Neuronal stem cell (in vitro differentiated cells): Measurements from ENCODE around the gene KRT6A.
"Not testable (repeated sequence)": the region's sequence is repeated elsewhere in the genome, so short reads cannot be mapped to it uniquely, and the experiment has no call there.

Source experiments
- DNase-seq: peaks from one replicate; pipeline ENCODE4 v3.0.0-alpha.2; 2013; ENCODE audit warnings: low spot score
- H2AFZ ChIP-seq: one replicate; pipeline ENCODE4 v1.6.1; 2013; ENCODE audit warnings: mild to moderate bottlenecking, low read length, inconsistent platforms
- H2AK5ac ChIP-seq: 2 replicates; pipeline ENCODE4 v1.6.1; 2013; ENCODE audit warnings: low read depth, mild to moderate bottlenecking, inconsistent platforms, low read length, moderate library complexity, mixed read lengths
- H2BK120ac ChIP-seq: 2 replicates; pipeline ENCODE4 v1.6.1; 2013; ENCODE audit warnings: low read depth, mild to moderate bottlenecking, inconsistent platforms, low read length, moderate library complexity, mixed read lengths
- H2BK12ac ChIP-seq: one replicate; pipeline ENCODE4 v1.6.1; 2013; ENCODE audit warnings: low read length, inconsistent platforms
- H2BK15ac ChIP-seq: 2 replicates; pipeline ENCODE4 v1.6.1; 2013; ENCODE audit warnings: mild to moderate bottlenecking, low read length, inconsistent platforms, mixed read lengths
- H2BK5ac ChIP-seq: one replicate; pipeline ENCODE4 v1.6.1; 2013; ENCODE audit warnings: inconsistent platforms, mild to moderate bottlenecking, low read length, moderate library complexity
- H3K14ac ChIP-seq: one replicate; pipeline ENCODE4 v1.6.1; 2013; ENCODE audit warnings: low read length, inconsistent platforms
- H3K18ac ChIP-seq: 2 replicates; pipeline ENCODE4 v1.6.1; 2013; ENCODE audit warnings: low read length, inconsistent platforms
- H3K23ac ChIP-seq: 2 replicates; pipeline ENCODE4 v1.6.1; 2013; ENCODE audit warnings: low read depth, mild to moderate bottlenecking, mixed read lengths, low read length, inconsistent platforms; ENCODE audit not compliant: poor library complexity
- H3K27ac ChIP-seq: replicated peaks from 3 replicates; pipeline ENCODE4 v1.5.1; 2013; ENCODE audit warnings: low read length, inconsistent platforms
- H3K27me3 ChIP-seq, 3 experiments: 2 replicates each; pipeline ENCODE4 v1.6.1; 2013; ENCODE audit warnings: low read length in 3 of 3, mild to moderate bottlenecking in 2 of 3, inconsistent platforms in 1 of 3, low read depth in 1 of 3, mixed read lengths in 1 of 3, moderate library complexity in 1 of 3; ENCODE audit not compliant: control insufficient read depth in 3 of 3, insufficient read depth in 3 of 3
- H3K36me3 ChIP-seq, 2 donors: replicated peaks in 1 of 2; 2 replicates each; pipeline ENCODE4 v1.6.1; 2013; ENCODE audit warnings: low read length in 2 of 2; ENCODE audit not compliant: control insufficient read depth in 2 of 2, insufficient read depth in 2 of 2
- H3K4ac ChIP-seq: 2 replicates; pipeline ENCODE4 v1.6.1; 2013; ENCODE audit warnings: inconsistent platforms, mild to moderate bottlenecking, low read length, moderate library complexity
- H3K4me1 ChIP-seq, 2 donors: 1 replicate in 1 of 2; 2 replicates in 1 of 2; pipeline ENCODE4 v1.6.1; 2013; ENCODE audit warnings: low read length in 2 of 2, low read depth in 1 of 2; ENCODE audit not compliant: control insufficient read depth in 2 of 2, insufficient read depth in 1 of 2
- H3K4me2 ChIP-seq: one replicate; pipeline ENCODE4 v1.6.1; 2013; ENCODE audit warnings: mild to moderate bottlenecking, low read length, inconsistent platforms; ENCODE audit not compliant: insufficient read depth, poor library complexity, severe bottlenecking
- H3K4me3 ChIP-seq, 2 donors: 2 replicates each; pipeline ENCODE4 v1.5.1; 2013; ENCODE audit warnings: low read length in 2 of 2, mild to moderate bottlenecking in 2 of 2, inconsistent platforms in 1 of 2, moderate library complexity in 1 of 2
- H3K79me1 ChIP-seq: one replicate; pipeline ENCODE4 v1.6.1; 2013; ENCODE audit warnings: low read depth, mild to moderate bottlenecking, inconsistent platforms, low read length, moderate library complexity
- H3K9ac ChIP-seq: one replicate; pipeline ENCODE4 v1.6.1; 2013; ENCODE audit warnings: mild to moderate bottlenecking, low read depth, low read length, inconsistent platforms; ENCODE audit not compliant: poor library complexity
- H3K9me3 ChIP-seq, 2 donors: replicated peaks in 1 of 2; 2 replicates each; pipeline versions ENCODE3 to v1.6.1; 2013; ENCODE audit warnings: low read length in 2 of 2, mild to moderate bottlenecking in 2 of 2, inconsistent platforms in 1 of 2, low read depth in 1 of 2, mixed read lengths in 1 of 2, moderate library complexity in 1 of 2; ENCODE audit not compliant: control insufficient read depth in 2 of 2, insufficient read depth in 1 of 2
- H4K8ac ChIP-seq: one replicate; pipeline ENCODE4 v1.6.1; 2013; ENCODE audit warnings: low read depth, mild to moderate bottlenecking, inconsistent platforms, low read length, moderate library complexity
- H4K91ac ChIP-seq: one replicate; pipeline ENCODE4 v1.6.1; 2013; ENCODE audit warnings: low read length, low read depth, mild to moderate bottlenecking, inconsistent platforms; ENCODE audit not compliant: poor library complexity
- WGBS, 2 donors: extraction: QIAGEN DNeasy Blood & Tissue Kit; methylation state at CpG; one replicate each; pipeline ENCODE4 v1.1.7; 2013; ENCODE audit warnings: missing lambda C conversion rate in 2 of 2, mixed read lengths in 1 of 2; ENCODE audit not compliant: insufficient read length in 2 of 2, insufficient replicate concordance in 1 of 2; ENCODE audit errors: extremely low coverage in 2 of 2; 5-methylcytosine and 5-hydroxymethylcytosine counted together

Gene KRT6A

DNA sequence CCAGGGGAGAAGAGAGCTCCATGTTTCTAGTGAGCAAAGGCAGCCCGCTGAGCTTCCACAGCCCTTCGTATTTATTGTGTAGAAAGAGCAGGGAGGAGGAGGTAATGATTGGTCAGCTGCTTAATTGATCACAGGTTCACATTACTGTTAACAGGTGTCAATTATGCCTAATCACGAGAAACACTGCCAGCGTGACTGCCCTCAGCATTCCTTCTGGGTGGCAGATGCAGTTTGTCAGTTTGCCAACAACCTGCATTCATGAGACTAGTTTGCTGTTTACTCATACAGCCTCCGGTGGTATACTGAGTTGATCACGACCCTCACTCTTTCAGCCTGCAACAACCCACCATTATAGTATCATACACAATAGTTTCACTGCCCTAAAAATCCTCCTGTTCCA lies 7.5 kb upstream of the KRT6A start:
- not testable (repeated sequence) for H3K14ac ChIP-seq, H3K18ac ChIP-seq, H3K36me3 ChIP-seq, H2BK5ac ChIP-seq, H3K27ac ChIP-seq, H3K23ac ChIP-seq, H3K9me3 ChIP-seq, H3K4ac ChIP-seq, H2BK12ac ChIP-seq, H2BK15ac ChIP-seq, H3K9ac ChIP-seq, H2AK5ac ChIP-seq, DNase-seq, H4K91ac ChIP-seq, H2AFZ ChIP-seq, H4K8ac ChIP-seq, H3K79me1 ChIP-seq, H2BK120ac ChIP-seq, H3K27me3 ChIP-seq, H3K4me2 ChIP-seq, H3K4me3 ChIP-seq
- peaks cover 0 to 12% of the 10 kb centered on the region in 2 donors for H3K4me1 ChIP-seq
- no CpG with 5 or more reads among the region's 6 CpGs for WGBS, 2 donors

DNA sequence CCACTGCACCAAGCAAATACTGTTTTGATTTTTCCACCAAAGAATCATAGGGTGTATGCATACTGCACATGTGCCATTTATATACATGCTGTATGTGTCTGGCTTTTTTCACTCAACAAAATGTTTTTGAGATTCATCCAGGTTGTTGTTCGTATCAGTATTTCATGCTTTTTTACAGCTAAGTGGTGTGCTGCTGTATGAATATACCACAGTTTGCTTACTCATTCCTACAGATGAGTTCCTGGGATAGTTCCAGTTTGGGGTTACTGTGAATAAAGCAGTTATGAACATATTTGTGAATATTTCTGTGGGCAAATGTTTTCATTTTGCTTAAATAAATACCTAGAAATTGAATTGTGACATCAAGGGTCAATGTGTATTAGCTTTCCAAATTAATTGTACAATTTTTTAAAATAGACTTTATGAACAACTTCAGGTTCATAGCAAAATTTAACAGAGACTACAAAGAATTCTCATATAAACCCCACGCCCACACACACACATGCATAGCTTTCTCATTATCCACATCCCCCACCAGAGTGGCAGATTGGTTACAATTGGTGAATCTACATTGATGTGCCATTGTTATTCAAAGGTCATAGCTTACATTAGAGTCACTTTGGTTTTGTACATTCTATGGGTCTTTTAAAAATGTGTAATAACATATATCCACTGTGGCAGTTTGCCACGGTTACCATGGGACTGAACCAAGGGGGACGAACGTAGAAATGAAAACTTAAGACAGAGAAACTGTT lies 6.9 kb upstream of the KRT6A start:
- H3K4ac ChIP-seq, result no peak overlapping the region
- H2BK15ac ChIP-seq, result no peak overlapping the region
- H3K23ac ChIP-seq, result no peak overlapping the region
- no peak overlapping the region for H4K91ac ChIP-seq
- H3K4me2 ChIP-seq, result no peak overlapping the region
- H2AK5ac ChIP-seq, result no peak overlapping the region
- no peak overlapping the region for H2BK5ac ChIP-seq
- H3K4me1 ChIP-seq, result peaks cover 0 to 16% of the 10 kb centered on the region in 2 donors
- WGBS, 2 donors, result no CpG with 5 or more reads among the region's 5 CpGs
- H3K9me3 ChIP-seq, result no peaks in the 10 kb centered on the region
- no peak overlapping the region for H3K18ac ChIP-seq
- H2AFZ ChIP-seq, result no peak overlapping the region
- no peak overlapping the region for H4K8ac ChIP-seq
- no peak overlapping the region for H2BK120ac ChIP-seq
- DNase-seq, result no peak
- H3K27ac ChIP-seq, result no peak overlapping the region
- H3K9ac ChIP-seq, result no peak overlapping the region
- no peaks in the 10 kb centered on the region for H3K79me1 ChIP-seq
- no peak overlapping the region for H3K4me3 ChIP-seq
- H3K36me3 ChIP-seq, result no peaks in the 10 kb centered on the region
- no peaks in the 10 kb centered on the region for H3K27me3 ChIP-seq
- H2BK12ac ChIP-seq, result no peak overlapping the region
- H3K14ac ChIP-seq, result no peak overlapping the region

DNA sequence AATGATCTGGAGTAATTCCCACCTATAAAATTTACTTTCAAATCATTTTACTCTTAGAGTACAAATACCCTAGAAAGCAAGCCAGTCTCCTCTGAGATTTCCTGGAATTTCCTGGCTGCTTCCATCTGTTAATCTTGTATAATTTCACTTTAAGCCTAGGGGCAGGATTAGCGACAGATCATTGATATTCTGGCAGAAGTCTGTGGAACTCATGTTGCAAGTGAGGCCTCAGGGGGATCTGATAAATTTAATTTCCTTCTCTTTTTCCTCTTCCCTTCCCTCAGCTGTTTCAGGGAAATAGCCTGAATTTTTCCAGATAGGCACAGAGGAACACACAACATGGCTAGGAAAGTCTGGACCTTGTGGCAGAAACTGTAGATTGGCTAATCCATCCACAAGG lies 5.9 kb upstream of the KRT6A start:
- H3K9ac ChIP-seq, result no peak overlapping the region
- no peak overlapping the region for H3K18ac ChIP-seq
- WGBS, 2 donors, result no CpG with 5 or more reads among the region's 1 CpG
- no peak overlapping the region for H2AK5ac ChIP-seq
- H2BK5ac ChIP-seq, result no peak overlapping the region
- H3K14ac ChIP-seq, result no peak overlapping the region
- peaks cover 0 to 16% of the 10 kb centered on the region in 2 donors for H3K4me1 ChIP-seq
- H2AFZ ChIP-seq, result no peak overlapping the region
- no peak overlapping the region for H4K91ac ChIP-seq
- no peak for DNase-seq
- H3K36me3 ChIP-seq, result no peaks in the 10 kb centered on the region
- no peak overlapping the region for H3K27ac ChIP-seq
- no peak overlapping the region for H4K8ac ChIP-seq
- H3K4me3 ChIP-seq, result no peak overlapping the region
- H3K4ac ChIP-seq, result no peak overlapping the region
- no peaks in the 10 kb centered on the region for H3K27me3 ChIP-seq
- no peak overlapping the region for H3K4me2 ChIP-seq
- no peak overlapping the region for H2BK120ac ChIP-seq
- H3K23ac ChIP-seq, result no peak overlapping the region
- H2BK12ac ChIP-seq, result no peak overlapping the region
- no peaks in the 10 kb centered on the region for H3K9me3 ChIP-seq
- H2BK15ac ChIP-seq, result no peak overlapping the region
- no peaks in the 10 kb centered on the region for H3K79me1 ChIP-seq

DNA sequence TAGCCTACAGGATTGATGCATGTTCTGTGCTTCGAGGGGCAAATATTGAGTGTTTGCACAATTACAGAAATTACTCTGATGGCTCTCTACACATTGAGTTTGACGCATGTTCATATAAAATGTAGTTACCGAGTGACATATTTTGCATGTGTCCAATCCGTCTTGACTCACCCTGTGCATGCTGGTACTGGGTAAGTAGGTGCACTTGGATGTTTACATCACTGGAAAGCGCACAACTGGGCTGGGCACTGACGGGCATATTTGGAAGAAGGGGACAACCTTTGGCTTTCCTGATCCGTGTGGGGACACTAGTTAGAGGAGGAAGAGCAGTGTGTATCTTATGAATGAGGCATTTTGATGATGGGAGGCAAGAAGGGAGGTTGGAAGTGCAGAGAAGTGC lies 4.9 kb upstream of the KRT6A start:
- H3K27me3 ChIP-seq, result peaks cover 0 to 5% (median 0%) of the 10 kb centered on the region in 3 experiments
- DNase-seq, result no peak
- H3K18ac ChIP-seq, result no peak overlapping the region
- H2AFZ ChIP-seq, result no peak overlapping the region
- H3K4me1 ChIP-seq, result peaks cover 0 to 16% of the 10 kb centered on the region in 2 donors
- no peaks in the 10 kb centered on the region for H3K9me3 ChIP-seq
- WGBS, 2 donors, result no CpG with 5 or more reads among the region's 7 CpGs
- H3K27ac ChIP-seq, result no peak overlapping the region
- H3K79me1 ChIP-seq, result no peaks in the 10 kb centered on the region
- no peak overlapping the region for H4K91ac ChIP-seq
- no peak overlapping the region for H2BK15ac ChIP-seq
- H2BK120ac ChIP-seq, result no peak overlapping the region
- H3K23ac ChIP-seq, result no peak overlapping the region
- no peak overlapping the region for H2BK5ac ChIP-seq
- no peak overlapping the region for H3K4ac ChIP-seq
- H3K36me3 ChIP-seq, result no peaks in the 10 kb centered on the region
- H3K4me3 ChIP-seq, result no peak overlapping the region
- H3K9ac ChIP-seq, result no peak overlapping the region
- H3K14ac ChIP-seq, result no peak overlapping the region
- H4K8ac ChIP-seq, result no peak overlapping the region
- no peak overlapping the region for H2AK5ac ChIP-seq
- no peak overlapping the region for H3K4me2 ChIP-seq
- no peak overlapping the region for H2BK12ac ChIP-seq
